CD1c-positive myeloid dendritic cell (primary cell): Measurements from ENCODE around the gene SLC8A3.

Experiments
- DNase-seq: peaks from one replicate; pipeline ENCODE4 v3.0.0-alpha.2; 2016; ENCODE audit errors: extremely low spot score

Gene SLC8A3

GRCh38 chr14:69996216-69996615, 192.5 kb downstream of the SLC8A3 start:
- peak; percentile 5 for DNase-seq
